ENCODE results near the gene SULT1E1. TPM values are rescaled to one million over a fixed set of nuclear protein-coding genes. Genes with fewer than 3 reads are reported as not detected.

SULT1E1 gene
- total RNA-seq, 1 donor from 2014 or later = not detected

DNA sequence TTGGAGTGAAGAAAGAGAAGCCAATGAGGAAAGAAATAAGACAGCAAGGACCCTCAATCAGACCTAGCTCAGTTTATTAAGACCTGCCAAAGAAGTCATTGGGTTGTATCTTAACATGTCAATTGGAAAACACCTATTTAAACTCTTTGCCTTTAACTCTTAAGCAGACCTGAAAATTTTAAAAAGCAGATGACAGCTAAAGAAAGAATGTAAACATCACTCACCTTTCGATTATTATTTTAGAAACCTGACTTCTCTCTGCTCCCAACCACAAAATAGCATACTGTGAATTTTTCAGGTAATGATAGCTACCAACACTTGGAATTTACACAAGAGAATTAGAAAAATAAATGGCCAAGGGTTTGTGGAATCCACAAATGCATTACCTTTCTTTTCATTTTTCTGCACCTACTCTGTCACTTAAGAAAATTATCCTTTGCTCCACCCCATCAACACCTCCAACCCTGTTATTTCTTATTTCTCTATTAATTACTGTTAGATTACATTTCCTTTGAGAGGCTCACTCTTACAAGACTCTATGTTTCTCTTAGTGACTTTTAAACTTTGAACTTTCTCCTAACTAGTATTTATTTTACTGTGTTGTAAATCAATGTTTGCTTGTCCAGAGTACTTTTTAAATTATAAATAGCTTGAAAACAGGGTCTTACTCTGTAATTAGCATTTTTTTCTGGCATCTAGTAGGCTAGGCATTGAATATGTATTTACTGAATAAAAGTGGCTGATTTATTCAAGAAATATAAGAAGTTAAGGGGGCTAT is 765 bp upstream of the SULT1E1 start:
- Mint-ChIP-seq H3K36me3 (ENCODE audit: low read depth, unreplicated experiment) (no peaks in the 10 kb centered on the region), H3K9me3 (ENCODE audit: unreplicated experiment) (no peaks in the 10 kb centered on the region), H3K27me3 (ENCODE audit: unreplicated experiment) (no peaks in the 10 kb centered on the region), H3K4me3 (ENCODE audit: unreplicated experiment) (no peak overlapping the region), H3K4me1 (ENCODE audit: unreplicated experiment) (no peaks in the 10 kb centered on the region), H3K27ac (ENCODE audit: unreplicated experiment) (no peak overlapping the region)
- TF ChIP-seq, protein P1, sequence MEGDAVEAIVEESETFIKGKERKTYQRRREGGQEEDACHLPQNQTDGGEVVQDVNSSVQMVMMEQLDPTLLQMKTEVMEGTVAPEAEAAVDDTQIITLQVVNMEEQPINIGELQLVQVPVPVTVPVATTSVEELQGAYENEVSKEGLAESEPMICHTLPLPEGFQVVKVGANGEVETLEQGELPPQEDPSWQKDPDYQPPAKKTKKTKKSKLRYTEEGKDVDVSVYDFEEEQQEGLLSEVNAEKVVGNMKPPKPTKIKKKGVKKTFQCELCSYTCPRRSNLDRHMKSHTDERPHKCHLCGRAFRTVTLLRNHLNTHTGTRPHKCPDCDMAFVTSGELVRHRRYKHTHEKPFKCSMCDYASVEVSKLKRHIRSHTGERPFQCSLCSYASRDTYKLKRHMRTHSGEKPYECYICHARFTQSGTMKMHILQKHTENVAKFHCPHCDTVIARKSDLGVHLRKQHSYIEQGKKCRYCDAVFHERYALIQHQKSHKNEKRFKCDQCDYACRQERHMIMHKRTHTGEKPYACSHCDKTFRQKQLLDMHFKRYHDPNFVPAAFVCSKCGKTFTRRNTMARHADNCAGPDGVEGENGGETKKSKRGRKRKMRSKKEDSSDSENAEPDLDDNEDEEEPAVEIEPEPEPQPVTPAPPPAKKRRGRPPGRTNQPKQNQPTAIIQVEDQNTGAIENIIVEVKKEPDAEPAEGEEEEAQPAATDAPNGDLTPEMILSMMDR (IDR thresholded peaks at IDR 0.05; ENCODE audit: unreplicated experiment) = no peak
- DNase-seq (ENCODE audit: low spot score) = no peak

DNA sequence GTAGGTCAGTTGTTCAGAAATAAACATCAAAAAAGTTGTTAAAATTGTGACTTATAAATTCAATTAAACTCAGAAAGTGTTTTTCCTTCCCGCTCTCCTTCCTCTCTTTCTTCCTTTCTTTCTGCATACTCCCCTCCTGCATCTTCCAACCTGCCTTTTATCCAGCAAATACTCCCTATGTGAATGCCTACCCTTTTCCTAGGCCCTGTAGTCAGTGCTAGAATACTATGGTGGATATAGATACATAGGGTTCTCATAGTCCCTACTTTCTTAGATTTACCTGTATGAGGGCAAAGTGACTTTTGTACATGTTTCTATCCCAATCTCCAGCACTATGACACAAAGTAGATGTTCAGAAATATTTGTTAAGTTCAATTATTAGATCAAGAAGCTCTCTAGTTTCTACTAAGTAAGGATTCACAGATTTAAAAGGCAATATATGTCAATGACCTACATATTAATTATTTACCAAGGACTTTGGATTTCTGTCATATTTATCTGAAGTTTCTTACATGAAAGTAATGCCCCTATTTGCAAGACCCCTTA is 732 bp downstream of the SULT1E1 start:
- TF ChIP-seq, protein P1 (IDR thresholded peaks at IDR 0.05; ENCODE audit: unreplicated experiment) = no peak
- H3K9me3 Mint-ChIP-seq (ENCODE audit: unreplicated experiment) = no peaks in the 10 kb centered on the region
- H3K27me3 Mint-ChIP-seq (ENCODE audit: unreplicated experiment) = no peaks in the 10 kb centered on the region
- no peaks in the 10 kb centered on the region for H3K4me1 Mint-ChIP-seq (ENCODE audit: unreplicated experiment)
- H3K27ac Mint-ChIP-seq (ENCODE audit: unreplicated experiment) = no peak overlapping the region
- no peak overlapping the region for H3K4me3 Mint-ChIP-seq (ENCODE audit: unreplicated experiment)
- no peak for DNase-seq (ENCODE audit: low spot score)
- no peaks in the 10 kb centered on the region for H3K36me3 Mint-ChIP-seq (ENCODE audit: low read depth, unreplicated experiment)

DNA sequence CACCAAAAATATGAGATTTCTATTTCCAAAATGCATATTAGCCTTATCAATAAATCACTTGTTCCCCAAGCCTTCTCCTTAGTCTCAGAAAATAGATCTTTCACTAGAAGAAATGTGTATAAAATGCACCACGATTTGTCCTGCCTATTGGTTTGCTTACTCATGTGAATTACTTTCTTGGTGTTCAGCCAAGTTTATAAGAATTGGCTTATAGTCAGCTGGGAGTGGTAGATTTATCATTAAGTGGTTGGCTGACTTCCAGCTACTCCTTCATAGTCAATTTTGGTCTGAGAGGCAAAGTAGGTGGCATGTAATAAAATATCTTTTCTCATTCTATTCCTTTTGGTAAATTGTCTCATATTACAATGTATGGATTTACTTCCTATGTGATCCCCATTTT is 1.3 kb downstream of the SULT1E1 start:
- H3K4me1 Mint-ChIP-seq (ENCODE audit: unreplicated experiment) = no peaks in the 10 kb centered on the region
- DNase-seq (ENCODE audit: low spot score) = no peak
- H3K27ac Mint-ChIP-seq (ENCODE audit: unreplicated experiment) = no peak overlapping the region
- H3K27me3 Mint-ChIP-seq (ENCODE audit: unreplicated experiment) = no peaks in the 10 kb centered on the region
- no peaks in the 10 kb centered on the region for H3K9me3 Mint-ChIP-seq (ENCODE audit: unreplicated experiment)
- no peak overlapping the region for H3K4me3 Mint-ChIP-seq (ENCODE audit: unreplicated experiment)
- no peaks in the 10 kb centered on the region for H3K36me3 Mint-ChIP-seq (ENCODE audit: low read depth, unreplicated experiment)
- TF ChIP-seq, protein P1 (IDR thresholded peaks at IDR 0.05; ENCODE audit: unreplicated experiment) = no peak

DNA sequence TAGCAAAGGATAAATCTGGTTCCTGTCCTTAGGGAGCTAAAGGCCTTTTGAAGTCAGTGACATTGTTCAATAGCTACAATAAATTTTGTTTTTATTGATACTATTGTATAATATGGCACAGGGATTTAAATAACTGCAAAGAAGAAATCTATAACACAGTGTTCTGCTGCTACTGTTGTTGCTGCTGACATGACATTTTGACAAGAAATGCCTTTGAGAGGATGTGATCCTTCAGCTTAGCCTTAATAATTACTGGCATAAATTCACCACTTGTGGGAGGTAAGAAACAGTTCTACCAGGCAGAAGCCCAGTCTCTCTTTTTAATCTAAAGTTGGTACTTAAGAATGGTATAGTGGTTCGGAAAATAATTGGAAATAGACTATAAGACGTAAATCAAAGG is 4.1 kb downstream of the SULT1E1 start:
- no peaks in the 10 kb centered on the region for H3K27me3 Mint-ChIP-seq (ENCODE audit: unreplicated experiment)
- H3K9me3 Mint-ChIP-seq (ENCODE audit: unreplicated experiment) = no peaks in the 10 kb centered on the region
- no peak for DNase-seq (ENCODE audit: low spot score)
- H3K27ac Mint-ChIP-seq (ENCODE audit: unreplicated experiment) = no peak overlapping the region
- H3K4me1 Mint-ChIP-seq (ENCODE audit: unreplicated experiment) = no peaks in the 10 kb centered on the region
- no peak overlapping the region for H3K4me3 Mint-ChIP-seq (ENCODE audit: unreplicated experiment)
- H3K36me3 Mint-ChIP-seq (ENCODE audit: low read depth, unreplicated experiment) = no peaks in the 10 kb centered on the region
- TF ChIP-seq, protein P1 (IDR thresholded peaks at IDR 0.05; ENCODE audit: unreplicated experiment) = no peak

DNA sequence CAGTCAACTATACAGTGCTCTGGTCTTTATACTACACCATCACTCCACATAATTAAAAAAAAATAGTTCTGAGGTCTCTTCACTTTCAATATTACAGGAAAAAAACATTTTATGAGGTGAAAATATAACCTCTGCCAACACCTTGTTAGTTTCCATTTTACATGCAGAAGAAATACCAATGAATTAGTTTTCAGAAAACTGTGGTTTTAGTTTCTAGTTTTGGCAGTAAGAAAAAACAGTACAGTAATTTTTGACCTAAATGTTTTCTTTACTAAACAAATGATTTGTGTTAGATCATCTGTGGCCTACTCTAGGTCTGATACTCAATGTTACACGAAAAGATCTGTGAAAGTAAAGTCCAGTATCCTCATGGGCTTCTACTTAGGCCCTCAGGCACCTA is 10.0 kb downstream of the SULT1E1 start:
- H3K4me3 Mint-ChIP-seq (ENCODE audit: unreplicated experiment) = no peak overlapping the region
- no peaks in the 10 kb centered on the region for H3K36me3 Mint-ChIP-seq (ENCODE audit: low read depth, unreplicated experiment)
- H3K4me1 Mint-ChIP-seq (ENCODE audit: unreplicated experiment) = no peaks in the 10 kb centered on the region
- TF ChIP-seq, protein P1 (IDR thresholded peaks at IDR 0.05; ENCODE audit: unreplicated experiment) = no peak
- no peaks in the 10 kb centered on the region for H3K9me3 Mint-ChIP-seq (ENCODE audit: unreplicated experiment)
- DNase-seq (ENCODE audit: low spot score) = no peak
- H3K27ac Mint-ChIP-seq (ENCODE audit: unreplicated experiment) = no peak overlapping the region
- H3K27me3 Mint-ChIP-seq (ENCODE audit: unreplicated experiment) = no peaks in the 10 kb centered on the region
